ENCODE results near the gene ATP1B1. TPM values are rescaled to one million over a fixed set of nuclear protein-coding genes. Genes with fewer than 3 reads are reported as not detected.

Gene ATP1B1
- polyA plus RNA-seq, 12 donors = 16.0 to 388 (median 21.9) TPM

DNA sequence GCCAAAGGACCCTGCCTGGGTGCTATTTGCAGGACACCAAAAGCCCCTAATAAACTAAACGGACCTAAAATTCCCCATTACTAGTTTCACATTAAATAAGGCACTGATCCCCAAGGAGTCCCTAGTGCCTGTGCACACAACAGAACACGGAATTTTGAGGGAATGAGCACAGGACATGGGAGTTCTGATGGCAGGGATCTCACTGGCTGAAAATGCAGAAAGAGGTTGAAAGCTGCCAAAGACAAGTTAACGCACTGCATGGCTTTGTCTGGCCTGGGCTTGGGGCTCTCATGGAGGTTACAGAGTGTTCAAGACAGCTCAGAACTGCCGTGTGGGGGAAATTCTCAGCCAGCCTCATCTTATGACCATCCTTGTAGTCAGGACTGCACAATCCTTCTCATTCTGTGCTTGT lies 15.6 kb upstream of the ATP1B1 start:
- DNase-seq = no peak

DNA sequence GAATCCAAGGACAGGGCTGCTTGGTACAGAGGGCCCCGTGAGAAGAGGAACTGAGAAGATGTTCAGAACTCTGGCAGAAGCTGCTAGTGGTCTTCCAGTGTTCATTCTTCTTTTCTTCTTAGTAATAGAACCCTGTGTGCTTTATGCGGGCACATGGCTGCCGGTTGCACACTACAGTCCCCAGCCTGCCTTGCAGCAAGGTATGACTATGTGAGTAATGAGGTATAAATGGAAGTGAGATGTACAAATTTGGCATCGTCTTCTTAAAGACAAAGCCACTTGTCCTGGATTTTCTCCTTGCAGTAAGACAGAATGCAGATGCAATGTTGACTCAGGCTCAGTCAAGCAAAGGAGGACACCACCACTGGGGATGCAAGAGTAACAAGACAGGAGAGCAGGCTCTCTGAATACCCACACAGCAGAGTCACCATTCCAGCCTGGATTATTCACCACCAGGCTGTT lies 15.0 kb upstream of the ATP1B1 start:
- no peak for DNase-seq

DNA sequence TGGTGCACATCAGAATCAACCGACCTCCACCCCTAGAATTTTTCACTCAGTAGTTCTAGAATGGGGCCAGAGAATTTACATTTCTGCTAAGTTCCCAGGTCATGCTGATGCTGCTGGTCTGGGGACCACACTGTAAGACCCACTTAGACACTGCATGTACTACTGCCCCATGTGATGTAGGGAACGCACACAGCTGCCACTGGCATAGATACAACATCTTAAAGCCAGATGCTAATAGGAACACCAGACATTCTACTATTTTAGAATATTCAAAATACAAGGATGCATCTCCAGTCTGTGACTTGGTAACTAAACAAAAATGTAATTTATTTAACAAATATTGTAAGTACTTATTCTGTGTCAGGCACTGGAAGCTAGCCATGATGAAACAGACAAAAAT lies 14.1 kb upstream of the ATP1B1 start:
- no peak for DNase-seq

DNA sequence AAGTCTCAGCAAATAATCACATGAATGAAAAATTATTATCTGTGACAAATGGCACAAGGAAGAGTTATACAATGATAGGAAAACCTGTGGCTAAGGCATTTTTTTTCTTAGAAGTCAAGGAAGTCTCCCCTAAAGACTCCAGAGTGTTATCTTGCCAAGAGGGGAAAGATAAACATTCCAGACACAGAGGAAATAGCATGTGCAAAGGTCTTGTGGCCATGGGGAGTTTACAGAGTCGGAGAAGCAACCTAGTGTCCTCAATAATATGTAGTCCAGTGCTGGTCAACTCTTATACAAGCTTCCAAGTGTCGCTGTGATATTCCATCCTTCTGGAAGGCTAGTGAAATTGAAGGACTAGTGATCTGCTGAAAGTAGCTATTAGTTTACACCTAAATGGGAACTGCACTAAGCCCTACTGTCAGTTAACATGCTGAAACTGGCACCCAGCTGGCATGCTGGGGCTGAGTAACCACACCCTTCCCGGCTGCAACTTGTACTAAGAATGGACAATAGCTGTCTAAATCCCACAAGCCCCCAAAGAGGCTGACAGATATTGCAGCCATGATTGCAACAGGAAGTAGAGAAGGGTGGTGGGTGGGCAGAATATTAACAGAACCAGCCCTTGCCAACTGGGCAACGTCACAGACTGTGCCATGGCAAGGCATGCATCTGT lies 11.5 kb upstream of the ATP1B1 start:
- no peak for DNase-seq

DNA sequence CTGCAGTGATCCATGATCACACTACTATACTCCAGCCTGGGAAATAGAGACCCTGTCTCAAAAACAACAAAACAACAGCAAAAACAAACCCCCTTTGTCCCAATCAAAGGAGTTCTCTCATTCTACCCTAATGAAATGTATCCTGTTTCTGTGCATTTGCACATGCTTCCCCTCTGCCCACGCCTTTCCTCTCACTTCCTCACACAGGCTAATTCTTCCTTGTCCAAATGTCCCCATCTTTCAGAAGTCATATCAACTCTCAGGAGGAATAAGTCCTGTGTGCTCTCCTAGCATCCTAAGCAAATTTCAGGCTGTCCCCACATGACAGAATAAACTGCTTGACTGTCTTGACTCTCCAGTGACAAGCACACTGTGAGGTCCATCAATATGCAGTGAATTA lies 8.1 kb upstream of the ATP1B1 start:
- DNase-seq = no peak

DNA sequence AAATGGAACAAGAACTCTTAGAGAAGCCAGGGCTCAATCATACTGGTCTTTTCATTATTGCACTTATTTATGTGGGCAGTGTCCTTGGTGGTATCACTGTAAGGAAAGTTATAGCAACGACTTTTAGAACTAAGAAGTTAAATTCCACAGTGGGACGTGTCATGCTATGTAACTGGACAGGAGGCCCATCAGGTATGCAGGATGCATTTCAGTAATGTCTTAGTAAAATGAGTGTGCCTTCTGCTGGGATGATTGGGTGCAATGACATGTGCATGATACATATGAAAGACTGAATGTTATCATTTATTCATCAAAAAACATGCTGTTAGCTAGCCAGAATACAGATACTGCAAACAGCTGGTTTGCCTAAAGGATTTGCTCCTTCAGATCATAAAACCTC lies 6.9 kb upstream of the ATP1B1 start:
- DNase-seq = no peak

DNA sequence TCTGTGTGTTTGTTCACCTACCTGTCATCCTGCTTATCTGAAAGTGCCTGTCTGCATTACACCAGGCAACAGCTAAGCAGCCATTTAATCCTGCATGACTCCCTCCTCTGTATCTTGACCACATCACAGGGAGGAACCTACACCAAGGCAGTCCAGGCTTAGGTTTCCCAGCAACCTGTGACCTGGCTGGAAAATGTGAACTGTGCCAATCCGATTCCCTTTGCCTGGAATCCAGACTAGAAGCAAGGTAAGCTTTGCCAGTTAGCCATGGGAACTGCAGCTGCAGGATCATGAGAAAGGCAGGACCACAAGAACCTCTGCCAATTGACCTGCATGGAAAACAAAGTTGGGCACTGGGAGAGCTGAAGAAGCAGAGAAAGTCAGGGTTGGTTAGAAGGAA lies 6.3 kb upstream of the ATP1B1 start:
- DNase-seq = no peak

DNA sequence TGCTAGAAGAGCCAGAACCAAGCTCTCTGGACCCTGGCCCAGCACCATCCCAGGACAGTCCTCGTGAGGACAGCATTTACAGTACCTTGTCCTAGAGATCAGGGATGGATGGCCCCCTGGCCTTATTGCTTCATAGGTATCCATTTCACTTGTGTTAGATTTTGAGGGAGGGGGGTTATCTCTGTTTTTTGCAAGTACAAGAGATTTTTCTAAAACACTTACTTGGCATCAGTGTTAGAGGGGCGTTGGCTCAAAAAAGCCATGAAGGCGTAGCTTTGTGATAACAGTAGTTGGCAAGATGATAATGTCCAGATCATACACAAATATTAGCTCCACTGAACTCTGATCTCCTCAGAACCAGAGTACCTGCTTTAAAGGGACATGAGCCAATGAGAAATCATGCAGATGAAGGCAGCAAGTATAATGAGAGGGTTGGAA lies 5.8 kb upstream of the ATP1B1 start:
- DNase-seq = no peak

DNA sequence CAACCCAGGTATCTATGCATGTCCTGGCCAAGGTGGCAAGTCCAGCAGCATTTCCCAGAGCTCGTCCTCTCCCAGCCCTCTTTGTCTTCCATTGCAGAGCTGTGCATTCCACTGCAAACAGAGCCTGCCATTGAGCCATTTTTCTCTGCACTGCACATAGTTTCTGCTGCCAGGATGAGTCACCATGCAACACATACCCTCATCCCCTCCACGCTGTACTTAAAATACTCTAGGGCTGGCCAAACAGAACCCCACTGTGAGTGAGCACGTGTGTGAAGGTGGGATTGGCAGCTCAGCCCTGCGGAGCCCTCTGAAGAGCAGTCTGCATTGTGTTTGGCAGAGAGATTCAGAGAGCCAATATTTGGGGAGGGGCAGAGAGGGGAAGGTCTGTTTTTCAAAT lies 3.9 kb upstream of the ATP1B1 start:
- DNase-seq = no peak

DNA sequence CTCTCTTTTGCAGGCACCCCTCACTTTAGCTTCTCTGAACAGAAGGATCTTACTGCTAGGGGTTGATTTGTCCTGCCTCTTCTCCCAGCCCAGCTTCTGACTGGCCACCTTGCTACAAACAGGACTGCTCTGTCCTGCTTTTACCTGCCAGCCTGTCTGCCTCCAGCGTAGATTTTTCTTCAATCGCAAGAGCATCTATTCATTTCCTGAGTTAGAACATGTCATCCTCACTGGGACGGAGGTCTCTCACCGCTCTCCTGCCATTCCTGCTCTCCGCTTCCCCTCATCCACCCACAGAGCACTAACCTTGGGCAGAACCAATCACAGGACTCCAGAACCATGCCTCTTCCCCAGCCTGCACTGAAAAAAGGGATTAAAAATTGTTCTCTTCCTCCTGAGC lies 3.5 kb upstream of the ATP1B1 start:
- DNase-seq = no peak

DNA sequence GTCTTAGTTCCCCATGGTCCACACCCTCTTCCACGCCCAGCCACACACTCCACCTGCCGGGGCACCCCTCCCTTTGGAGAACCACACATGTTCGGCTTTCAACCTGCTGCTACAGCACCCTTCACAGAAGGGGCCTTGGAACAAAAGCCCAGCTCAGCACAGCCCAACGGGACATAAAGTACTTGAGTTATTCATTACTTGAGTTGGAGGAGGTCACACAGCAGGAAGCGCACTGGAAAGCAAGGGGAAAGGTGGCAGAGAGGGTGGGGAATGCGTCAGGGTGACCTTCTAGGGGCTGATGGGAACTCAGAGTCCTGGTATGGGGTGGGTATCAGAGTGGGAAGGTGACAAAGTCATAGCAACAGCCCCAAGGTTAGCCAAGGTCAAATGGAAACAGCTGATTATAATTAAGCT lies 3.0 kb upstream of the ATP1B1 start:
- no peak for DNase-seq

DNA sequence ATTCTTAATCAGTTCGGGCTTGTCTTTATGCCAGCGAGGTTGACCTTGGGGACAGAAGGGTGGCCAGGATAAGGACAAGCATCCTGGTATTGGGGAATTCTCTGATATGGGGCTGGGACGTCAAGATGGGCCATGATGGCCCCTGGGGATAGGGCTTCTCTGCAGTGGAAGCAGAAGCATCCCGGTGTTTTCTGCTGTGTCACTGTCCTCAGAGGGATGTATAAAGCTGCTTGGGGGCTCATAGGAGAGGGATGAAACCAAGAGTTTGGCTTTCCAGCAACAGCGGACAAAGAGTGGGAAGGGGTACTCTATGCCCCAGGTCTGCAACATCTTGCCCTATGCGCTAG lies 1.4 kb upstream of the ATP1B1 start:
- no peak for DNase-seq

DNA sequence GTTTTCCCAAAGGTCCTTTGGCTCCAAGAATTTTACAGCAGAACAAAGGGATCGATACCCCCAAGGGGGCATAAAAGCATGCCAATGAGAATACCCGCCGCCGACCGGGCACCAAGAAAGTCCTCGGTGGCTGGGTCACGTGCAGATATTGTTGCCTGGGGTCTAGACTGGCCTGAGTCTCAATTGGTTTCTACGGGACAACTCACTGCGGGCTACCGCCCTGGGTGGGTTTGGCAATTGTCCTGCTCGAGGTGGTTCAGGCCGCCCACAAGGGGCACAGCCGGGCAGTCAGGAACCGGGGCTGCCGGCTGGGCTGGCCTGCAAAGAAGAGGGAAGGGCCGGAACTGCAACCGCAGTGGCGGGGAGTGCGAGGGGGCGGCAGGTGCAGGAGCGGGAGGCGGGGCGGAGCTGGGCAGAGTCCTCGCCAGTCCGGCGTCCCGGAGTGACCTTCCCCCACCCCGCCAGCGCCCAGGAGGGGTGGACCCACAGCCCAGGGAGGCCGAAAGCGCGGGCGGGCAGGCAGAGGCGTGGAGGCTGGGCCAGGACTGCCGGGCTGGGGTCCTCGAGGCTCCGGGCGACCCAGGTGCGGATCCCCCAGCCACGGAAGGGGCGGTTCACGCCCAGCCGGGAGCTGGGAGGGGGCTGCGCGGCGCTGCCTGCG lies 926 bp upstream of the ATP1B1 start:
- DNase-seq = peak; percentile 44

DNA sequence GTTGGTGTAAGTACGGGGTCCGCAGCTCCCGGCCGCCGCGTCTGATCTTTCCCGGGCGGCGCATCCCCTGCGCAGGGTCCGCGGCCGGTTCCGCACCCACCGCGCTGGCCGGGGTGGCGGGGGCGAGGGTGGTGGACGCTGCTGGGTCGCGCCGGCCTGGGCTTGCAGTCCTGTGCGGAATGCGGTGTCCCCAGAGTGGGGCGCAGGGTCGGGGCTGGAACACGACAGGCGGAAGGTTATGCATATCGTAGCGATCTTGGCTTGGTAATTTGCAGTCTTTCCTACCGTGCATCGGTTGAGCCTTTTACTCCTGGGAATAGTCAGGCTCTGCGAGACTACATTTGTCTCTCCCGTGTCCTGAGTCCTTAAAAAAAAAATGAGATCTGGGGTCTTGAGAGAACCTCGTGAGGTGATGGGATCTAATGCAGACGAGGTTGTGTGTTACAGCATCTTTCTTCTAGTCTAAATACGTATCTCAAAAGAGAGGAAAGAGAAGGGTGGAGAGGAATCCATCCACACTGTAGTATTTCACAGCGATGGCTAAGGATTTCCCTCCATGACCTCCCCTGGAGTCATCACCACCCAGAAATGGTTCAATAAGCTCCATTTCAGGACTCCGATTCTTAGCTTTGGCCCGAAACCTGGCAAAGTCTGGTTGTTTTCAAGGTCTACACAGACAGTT lies 572 bp downstream of the ATP1B1 start:
- no peak for DNase-seq

DNA sequence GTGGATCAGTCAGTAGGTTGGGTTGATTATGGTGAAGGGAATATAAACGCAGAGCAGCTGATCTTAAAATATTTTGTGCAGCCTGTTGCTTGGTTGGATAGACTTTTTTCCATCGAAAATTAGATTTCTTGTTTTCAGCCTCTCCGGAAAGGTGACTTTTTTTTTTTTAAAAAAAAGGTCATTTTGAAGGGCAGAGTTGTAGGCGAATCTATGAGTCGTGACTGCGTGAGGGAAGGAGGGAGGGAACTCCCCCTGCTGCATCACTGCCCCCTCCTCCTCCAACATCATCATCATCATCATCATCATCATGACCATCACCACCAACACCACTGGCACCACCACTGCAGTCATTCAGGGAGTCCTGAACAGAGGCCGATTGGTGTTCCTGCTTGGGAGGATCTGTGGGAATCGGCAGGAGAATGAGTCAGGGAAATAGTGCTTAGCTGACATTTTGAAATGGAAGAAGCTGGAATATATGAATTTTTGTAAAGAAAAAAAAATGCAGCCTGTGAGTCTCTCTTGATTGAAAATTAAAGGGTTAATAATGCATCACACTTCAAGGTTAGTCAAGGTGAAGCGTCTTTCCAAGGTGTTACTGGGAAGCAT lies 1.2 kb downstream of the ATP1B1 start:
- no peak for DNase-seq

DNA sequence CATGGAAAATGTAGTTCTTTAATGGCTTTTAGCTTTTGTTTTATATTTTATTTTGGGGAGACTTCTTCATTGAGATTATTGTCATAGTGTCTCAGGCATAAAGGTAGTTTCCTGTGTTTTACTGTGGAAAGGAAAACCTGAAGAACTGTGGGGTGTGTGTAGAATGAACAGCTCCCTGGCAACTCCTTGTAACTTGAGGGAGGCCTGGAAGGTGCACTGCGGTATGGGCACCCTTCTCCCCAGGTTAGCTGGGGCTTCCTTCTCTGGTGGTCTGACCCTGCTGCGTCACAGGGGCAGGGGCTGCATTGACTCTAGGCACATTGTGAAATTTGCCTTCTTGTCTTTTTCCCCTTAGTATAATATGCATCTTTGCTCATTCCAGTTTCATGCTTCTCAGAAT lies 1.7 kb downstream of the ATP1B1 start:
- DNase-seq = no peak

DNA sequence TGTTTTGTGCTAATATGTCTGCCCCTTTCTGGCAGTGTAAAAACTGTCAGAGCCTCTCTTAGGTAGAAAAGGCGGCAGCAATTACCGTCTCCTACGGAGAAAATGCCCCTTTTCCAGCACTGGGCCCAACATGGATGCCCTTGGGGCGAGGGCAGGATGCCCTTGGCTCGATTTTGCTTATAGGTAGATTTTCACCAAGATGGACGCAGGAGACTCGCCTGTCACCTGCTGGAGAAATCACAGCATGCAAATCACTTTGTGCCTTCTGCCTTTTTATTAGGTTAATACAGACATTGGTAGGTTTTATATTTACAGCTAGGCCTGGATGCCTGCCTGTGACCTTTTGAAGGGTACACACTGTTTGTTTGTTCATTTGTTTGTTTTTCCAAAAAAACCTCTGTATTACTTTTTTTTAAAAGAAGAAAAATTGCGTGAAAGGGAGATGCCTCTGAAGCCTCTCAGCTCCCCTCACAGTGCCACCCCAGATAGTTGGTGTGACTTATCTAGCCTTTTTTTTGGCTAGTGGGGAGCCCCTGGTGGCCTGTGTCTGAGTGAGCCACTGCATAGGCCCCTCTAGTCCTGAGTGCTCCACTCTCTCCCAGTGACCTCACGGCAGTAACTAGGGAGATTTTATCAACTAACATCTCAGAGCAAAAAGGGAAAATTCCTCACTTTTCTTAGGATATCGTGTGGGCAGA lies 2.5 kb downstream of the ATP1B1 start:
- no peak for DNase-seq

DNA sequence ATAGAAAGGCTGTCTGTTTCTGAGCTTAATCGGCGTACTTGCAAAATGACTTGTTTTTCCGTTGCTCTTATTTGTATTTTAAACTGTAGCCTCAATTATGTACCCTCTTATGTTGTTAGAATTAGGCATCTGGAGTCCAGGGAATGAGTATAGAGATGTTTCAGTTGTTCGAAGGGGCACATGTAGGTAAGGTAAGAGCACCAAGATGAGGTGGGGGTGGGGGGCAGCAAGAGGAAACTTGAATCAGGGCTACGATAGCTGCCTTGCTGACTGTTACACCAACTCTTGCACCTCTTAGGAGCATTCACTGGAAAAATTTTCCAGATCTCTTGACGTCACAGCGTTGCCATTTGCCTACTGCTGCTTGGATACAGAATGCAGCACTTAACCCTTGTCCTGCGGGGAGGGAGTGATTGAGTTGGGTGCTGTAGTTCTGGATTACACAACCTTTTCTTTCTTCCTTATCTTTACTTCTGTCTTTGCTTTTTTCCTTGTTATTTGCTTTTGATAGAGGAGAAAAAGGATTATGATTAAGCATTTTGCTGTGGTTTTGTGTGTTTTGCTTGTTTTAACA lies 3.2 kb downstream of the ATP1B1 start:
- DNase-seq = no peak

DNA sequence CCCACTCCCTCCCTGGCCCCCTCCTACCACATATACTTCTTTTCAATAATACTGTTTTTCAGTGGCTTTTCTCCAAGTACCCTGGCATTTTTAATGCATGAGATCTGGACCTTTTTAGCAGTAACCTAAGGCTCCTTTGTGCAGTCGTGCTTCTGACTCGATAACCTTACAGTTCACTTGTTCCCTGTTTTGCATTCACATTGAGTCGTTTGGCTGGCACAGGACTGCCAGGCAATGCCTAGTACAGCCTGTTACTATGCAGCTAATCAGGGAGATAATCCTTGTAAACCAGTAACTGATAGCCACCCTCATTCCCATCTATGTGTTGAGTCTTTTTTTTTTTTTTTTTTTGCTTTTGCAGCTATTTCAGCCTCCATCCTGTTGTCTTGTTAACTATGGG lies 3.7 kb downstream of the ATP1B1 start:
- DNase-seq = no peak

DNA sequence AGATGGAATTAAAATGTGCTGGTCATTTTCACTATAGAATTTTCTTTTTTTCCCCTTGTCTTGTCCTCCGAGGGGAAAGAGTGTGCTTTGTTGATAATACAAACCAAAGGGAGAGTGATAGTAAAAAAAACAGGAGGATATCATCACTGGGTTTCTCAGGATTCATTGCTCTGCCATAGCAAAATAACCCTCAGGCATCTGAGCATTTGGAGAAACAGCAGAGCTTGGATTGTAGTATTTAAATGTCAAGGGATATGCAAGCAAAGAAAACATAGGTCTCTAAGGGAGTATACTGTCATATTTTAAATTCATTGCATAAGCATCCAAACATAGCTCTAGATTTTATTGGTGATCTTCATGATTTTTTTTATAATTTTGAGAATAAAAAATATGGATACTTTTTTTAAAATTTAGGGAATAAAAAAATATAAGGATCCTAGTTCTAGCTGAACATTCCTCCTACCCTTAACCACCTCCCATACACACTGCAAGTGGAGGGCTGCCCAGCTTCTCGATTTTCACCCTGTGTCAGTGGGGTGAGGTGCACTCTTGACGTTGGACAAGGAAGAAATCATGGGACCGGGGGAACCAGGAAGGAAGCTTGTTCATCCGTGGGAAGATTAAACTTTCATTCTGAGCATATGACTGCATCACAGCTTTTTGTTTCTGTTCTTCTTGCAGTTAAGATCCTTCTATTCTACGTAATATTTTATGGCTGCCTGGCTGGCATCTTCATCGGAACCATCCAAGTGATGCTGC lies 4.4 kb downstream of the ATP1B1 start:
- DNase-seq = no peak

DNA sequence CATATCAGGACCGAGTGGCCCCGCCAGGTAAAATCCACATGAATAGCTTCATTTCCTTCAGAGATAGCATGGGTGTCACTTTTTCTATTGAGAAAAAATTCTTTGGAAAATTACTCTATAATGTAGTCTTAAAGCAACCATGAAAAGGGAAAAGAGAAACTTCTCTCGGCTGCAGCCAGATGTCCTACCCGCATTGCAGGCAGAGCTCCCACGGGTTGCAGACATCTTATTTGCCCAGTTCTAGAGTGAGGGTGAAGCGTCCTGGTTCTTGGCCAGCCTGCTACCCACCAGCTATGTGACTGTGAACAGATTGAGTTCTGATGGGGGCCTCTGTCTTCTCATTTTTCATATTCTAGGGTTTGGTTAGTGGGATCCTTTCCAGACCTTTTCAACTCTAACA lies 5.0 kb downstream of the ATP1B1 start:
- DNase-seq = no peak
